ENCODE results near the gene PTPN22.

PTPN22 gene

DNA sequence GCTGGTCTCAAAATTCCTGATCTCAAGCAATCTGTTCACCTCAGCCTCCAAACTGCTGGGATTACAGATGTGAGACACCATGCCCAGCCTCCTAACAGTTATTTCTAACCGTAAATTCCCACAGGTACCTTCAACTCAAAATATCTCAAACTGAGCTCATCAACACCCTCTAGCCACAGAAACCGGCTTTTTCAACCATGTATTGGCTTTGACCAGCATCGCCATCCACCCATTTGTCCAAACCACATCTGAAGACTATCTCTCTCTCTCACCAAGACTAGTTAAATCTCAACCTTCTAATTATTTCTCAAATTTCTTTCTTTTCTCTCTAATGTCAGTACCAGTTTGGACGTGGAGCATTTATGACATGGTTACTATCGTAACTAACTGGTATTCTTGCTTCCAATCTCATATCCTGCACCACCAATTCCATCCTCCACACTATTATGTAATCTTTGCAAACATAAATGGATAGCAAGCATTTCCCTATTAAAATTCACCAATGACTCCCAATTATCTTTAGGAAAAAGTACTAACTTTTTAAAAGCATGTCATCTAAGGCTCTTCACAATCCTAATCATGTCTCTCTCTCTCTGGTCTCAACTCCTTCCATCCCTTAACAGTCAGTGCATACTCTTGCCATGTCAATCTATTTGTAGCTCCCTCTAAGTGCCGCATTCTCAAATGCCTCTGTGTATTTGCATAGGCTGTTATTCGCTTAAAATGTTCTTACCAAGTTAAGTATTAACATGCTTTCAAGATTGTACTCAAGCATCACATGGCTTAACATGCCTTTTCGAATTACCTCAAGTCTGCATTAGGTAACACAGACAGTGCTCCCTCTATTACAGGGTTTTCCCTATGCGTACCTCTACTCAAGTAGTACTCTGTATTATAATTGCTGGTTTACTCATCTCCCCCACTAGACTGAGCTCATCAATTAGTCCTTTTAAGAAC lies 77.4 kb downstream of the PTPN22 start:
- no peak for DNase-seq

DNA sequence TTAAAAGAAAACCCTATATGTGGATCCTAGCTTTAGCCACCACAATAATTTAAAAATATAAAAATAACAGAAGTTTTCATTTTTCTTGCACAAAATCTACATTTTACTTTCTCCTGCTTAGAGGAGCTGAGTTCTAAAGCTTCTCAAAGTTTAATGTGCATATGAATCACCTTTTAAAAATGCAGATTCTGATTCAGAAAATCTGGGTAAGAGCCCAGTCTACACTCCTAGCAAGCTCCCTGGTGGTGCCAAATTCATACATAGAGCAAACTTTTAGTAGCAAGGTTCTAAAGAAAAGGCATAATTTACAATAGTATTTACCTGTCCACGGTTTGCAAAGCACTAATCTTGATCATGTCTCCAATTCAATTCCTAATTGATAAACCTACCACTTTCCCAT lies 78.5 kb downstream of the PTPN22 start:
- no peak for DNase-seq

DNA sequence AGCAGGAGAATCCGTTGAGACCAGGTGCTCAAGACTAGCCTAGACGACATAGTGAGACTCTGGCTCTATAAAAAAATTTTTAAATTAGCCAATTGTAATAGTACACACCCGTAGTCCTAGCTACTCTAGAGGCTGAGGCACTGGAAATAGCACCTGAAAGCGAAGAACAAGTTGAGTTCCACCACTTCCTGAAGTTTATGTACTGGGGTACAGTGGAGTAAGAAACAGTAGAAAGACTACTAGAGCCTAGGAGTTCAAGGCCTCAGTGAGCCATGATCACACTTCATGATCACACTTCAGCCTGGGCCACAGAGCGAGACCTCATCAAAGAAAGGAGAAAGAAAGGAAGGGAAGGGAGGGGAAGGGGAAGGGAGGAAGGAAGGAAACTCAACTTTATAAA lies 79.0 kb downstream of the PTPN22 start:
- DNase-seq, result no peak

DNA sequence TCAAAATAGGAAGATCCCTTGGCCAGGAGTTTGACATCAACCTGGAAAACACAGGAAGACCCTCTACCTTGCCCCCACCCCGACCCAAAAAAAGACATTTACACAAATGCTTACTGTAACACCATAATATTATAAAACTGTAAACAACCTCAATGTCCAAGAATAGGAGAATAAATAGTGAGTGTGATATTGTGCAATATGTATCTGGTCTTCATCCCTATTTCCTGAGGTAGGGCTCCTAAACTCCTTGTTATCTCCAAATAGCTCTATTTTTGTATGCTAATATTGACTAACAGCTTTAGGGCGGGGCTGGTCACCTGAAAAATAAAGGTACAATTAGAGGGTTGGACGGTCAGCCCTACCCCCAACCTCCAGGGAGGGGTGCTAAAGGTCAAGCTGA lies 82.7 kb downstream of the PTPN22 start:
- DNase-seq, result no peak

DNA sequence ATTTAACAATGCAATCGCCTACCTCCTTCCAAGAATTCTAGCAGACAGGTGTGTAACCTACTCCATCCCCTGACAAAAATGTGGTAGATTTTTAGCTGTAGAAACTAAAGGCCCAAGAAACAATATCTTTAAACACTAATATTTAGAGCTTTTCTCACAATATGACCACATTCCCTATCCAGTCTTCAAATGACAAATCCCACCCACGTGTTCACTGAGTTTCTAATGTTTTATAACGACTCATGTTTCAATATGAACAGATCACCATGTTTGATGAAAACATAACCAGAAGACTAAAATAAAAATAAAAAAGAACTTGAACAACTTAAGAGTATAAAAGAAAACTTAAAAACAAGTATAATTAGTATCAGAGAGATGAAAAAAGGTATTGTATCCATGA lies 83.8 kb downstream of the PTPN22 start:
- no peak for DNase-seq

DNA sequence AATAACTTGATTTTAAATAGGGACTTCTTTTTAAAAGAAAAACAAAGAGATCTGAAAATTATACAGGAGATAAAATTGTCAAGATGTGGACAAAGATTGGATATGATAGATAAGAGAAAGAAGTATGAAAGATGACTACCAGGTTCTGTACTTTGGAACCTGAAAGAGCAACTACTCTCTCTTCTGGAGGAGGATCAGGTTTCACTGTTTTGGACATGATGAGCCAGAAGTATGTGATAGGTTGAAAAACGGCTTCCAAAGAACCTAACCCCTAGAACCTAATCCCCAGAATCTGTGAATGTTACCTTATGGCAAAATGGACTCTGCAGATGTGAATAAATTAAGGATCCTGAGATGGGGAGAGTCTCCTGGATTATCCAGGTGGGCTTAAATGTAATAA lies 85.4 kb downstream of the PTPN22 start:
- no peak for DNase-seq

DNA sequence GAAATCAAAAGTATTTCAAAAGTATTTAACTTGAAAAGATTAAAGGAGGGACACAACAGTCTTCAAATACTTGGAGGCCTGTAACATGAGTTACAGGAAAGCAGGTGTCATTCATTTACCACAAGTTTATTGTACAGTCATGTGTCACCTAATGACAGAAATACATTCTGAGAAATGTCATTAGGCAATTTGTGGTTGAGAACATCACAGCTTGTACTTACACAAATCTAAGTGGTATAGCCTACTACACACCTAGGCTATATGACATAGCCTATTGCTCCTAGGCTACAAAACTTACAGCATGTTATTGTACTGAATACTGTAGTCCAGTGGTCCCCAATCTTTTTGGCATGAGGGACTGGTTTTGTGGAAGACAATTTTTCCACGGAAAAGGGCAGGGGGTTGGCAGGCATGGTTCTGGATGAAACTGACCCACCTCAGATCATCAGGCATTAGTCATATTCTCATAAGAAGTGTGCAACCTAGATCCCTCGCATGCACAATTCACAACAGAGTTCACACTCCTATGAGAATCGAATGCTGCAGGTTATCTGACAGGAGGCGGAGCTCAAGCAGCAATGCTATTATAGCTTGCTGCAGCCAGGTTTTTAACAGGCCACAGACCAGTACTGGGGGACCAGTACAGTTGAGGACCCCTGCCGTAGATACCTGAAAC lies 87.3 kb downstream of the PTPN22 start:
- DNase-seq, result peak; percentile 55

DNA sequence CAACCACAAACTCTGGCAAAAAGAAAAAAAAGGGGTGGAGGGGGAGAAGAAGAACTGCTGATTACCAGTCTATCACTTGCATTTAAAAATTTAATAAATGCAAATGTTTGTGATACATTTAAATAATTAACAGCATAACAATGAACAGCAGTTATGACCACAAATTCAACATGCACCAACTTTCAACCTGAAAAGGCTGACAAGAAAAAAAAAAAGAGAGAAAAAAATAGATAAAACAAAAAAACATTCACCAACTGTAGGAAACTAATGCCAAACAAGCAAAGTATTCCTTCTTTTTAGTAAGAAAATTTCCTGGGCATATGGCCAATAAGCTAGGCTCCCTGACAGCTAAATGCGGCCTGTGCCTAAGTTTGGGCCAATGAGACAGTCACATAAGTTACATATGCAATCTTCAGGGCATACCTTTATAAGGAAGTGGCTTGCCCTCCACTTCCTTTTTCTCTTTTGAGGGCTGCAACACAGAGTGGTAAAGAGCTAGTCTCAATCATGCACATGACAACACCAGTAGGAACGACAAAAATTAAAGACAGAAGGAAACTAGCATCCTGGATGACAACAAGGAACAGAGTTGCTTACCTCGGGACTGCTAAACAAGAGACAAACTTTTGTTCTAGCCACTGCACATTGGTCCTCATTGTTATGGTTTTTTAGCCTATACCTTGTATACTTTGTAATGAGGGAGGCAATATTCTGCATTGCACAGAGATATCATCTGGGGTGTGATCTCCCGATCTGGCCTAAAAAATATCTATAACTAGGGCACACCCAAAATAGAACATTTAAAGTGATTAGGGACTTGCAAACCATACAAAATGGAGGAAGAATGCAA lies 88.0 kb downstream of the PTPN22 start:
- DNase-seq, result peak; percentile 92

DNA sequence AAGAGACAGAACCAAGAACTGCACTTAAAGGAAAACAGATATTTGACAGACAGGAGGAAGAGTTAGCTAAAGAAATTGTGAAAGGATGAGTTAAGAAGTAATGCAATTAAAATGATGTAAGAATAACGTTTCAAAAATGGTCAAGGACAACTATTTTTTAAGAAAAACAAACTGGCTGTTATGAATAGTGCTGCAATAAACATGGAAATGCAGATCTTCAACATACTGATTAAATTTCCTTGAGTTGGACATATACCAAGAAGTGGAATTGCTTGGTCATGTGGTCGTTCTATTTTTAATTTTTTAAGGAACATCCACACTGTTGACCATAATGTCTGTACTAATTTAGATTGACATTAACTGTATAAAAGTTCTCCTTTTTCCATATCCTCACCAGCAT lies 89.1 kb downstream of the PTPN22 start:
- DNase-seq, result peak; percentile 14

DNA sequence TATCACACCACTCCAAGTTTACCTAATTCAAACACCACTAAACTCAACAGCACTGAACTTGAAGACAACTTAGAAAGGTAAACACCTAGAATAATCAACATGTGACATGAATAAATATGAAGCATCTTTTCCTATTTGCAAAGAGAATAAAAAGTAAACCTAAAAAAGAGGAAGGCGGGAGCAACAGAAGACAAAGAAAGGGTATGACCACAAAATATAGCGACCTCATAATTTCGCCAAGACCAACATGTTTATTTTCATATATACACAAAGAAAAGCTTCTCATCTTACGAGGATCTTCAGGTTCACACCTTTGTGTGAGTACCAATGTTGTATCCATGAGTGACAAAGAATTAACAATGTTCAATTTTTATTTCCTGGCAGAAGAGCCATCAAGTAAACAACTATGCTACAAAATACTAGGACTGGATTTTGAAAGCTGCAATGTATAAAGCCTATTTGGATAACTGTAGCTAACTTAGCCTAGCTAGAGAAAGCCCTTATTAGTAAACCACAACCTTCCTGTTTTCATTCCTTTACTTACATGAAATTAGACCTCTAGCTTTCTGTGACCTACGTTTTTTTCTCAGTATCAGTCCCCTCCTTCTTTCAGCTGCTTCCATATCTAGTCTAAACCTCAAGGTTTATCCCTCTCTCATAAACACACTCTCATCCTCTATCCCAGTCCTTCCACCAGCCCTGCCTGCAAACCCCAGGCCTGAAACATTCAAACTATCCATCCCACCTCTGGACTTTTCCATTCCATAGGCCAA lies 91.0 kb downstream of the PTPN22 start:
- DNase-seq, result peak; percentile 72

DNA sequence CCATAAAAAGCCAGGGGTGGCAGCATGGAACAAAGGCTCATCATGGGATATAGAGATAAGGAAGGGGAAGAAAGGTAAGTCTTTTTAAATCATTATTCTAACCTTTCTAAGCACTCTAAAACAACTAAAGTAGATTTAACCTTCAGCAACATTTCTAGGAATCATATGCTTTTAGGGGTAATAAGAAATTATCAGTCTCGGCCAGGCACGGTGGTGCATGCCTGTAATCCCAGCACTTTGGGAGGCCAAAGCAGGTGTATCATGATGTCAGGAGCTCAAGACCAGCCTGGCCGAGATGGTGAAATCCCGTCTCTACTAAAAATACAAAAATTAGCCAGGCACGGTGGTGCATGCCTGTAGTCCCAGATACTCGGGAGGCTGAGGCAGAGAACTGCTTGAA lies 92.0 kb downstream of the PTPN22 start:
- DNase-seq, result no peak

DNA sequence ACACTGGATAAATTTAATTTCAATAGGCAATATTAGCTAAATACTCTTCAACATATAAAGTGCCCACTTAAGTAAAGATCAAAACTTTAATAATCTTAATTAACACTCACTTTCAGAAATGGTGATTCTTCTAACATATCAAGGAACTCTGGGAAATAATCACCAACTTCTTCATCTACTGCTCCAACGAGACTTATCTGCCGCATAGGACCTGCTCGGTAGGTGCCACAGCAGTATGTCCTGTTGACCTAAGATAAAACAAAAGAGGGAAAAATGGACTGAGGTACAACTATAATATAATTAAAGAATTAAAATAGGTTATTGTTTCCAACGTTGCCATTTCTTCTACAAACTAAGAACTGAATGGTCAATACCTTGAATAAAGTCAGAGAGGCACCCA lies 94.0 kb downstream of the PTPN22 start:
- DNase-seq, result peak; percentile 58

DNA sequence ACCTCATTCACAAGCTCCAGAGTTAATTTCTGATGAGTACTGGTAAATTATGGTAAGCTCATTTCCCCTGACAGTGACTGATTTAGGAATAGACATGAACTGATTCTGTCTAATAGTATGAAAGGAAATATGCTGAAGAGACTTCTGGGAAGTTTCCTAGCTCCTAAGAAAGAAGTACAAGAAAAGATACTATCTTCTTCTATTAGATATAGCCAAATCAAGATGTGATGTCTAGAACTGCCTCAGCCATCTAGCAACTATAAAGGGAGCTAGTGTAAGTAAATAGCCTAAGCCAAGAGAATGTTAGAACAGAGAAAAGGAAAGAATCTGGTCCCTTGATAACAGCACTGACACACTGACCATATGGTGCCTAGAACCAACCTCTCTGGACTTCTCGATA lies 101.5 kb downstream of the PTPN22 start:
- DNase-seq, result no peak

DNA sequence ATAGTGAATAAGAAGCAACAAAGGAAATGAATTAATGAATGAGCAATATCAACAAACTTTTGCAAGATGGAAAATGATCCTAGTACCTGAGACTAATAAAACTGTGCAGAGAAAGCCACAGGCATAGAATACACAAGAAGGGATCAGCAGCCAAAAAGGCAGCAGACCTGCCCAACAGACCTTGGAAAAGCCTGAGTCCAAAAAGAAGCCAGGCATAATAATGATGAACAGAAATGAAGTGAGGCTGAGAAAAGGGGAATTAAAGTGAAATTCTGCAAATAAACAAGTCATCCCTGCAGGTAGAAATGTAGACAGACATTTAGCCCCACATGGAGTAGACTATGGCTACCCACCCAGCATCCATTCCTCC lies 101.9 kb downstream of the PTPN22 start:
- no peak for DNase-seq

DNA sequence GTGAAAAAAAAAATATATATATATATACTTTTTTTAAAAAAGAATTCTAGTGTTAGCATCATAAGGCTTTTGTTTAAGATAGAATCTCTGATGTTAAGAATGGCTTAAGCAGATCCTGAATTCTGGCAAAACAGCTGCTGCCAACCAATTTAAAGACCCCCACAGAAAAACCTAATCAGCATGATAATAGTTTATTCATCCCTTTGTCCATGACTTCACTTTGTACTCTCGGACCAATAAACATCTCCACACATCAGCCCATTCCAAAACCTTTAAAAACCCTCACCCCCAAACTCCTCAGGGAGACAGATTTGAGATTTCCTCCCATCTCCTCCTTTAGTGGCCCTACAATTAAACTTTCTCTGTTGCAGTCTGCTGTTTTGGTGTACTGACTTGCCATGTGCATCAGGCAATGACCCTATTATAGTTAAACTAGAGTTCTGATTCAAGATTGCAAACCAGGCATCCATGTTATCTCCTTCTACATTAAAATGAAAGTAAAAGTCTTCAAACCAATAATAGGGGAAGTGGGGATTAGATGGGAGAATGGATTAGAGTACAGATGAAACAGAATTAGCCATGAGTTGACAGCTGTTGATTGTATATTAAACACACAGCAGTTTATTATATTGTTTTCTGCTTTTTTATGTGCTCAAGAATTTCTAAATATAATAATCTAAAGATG lies 102.5 kb downstream of the PTPN22 start:
- peak; percentile 24 for DNase-seq

DNA sequence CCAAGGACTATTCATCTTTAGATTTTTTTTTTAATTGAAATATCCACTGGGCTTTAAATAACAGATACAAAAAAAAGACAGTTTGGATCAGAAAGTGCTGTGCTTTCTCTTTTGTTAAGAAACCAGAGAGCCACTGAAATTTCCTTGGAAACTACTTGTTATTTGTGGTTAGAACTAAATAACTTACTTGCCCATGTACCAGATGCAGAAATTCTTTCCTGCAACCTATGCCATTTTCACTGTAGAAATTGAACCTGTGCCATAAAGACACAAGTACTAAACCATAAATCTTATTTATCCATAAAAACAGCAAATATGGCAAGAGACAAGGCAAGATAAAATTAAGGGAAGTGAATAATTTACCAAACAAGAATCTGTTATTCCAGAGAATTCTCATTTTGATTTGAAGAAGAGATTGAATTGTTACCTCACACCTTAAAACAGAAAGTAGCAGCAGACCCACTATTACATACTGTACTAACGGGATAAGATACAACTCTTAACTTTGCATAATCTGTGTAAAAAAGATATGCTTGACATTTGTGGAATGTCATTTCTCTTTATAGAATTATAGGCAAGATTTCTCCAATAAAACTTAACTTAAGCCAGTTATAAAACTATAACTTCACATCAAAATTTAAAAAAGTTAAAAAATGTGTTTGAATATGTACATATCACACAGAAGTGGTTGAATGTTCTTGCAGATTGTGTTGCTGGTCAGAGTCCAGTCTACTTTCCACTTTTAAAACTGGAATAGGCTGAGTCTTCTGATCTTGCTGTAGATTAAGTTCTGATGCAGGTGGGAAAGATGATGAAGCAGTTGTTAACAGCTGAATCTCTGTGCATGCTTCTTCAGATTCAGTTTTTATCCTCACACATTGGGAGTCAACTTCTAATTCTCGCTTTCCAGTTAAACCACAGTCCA lies 105.9 kb downstream of the PTPN22 start:
- no peak for DNase-seq
